Effector CD4-positive, alpha-beta T cell (primary cell): ENCODE results near the gene FBXO22.
"Not testable (repeated sequence)": the region's sequence is repeated elsewhere in the genome, so short reads cannot be mapped to it uniquely, and the experiment has no call there.

Experiments used
- DNase-seq: peaks from one replicate; pipeline ENCODE4 v3.0.0-alpha.2; 2020

FBXO22 gene

DNA sequence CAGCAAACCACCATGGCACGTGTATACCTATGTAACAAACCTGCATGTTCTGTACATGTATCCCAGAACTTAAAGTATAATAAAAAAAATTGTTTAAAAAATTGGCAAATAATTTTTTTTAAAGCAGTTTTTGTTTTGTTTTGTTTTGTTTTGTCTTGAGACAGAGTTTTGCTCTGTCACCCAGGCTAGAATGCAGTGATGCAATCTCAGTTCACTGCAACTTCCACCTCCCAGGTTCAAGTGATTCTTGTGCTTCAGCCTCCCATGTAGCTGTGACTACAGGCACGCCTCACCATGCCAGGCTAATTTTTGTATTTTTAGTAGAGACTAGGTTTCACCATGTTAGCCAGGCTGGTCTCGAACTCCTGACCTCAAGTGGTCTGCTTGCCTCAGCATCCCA is 81.0 kb downstream of the FBXO22 start:
- DNase-seq, result not testable (repeated sequence)

DNA sequence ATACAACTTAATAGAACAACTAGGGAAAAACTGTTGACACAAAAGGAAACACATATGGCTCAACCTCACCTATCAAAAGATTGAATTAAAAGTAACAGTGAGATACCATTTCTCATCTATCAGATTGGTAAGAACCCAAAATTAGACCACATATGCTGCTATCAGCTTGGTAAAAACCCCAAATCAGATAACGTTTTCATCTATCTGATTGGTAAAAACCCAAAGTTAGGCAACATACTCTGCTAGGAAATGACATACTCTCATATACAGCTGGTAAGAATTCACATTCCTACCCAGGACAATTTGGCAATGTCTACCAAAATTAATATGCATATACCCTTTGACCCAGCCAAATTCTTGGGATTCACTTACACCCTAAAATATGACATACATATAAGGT is 82.3 kb downstream of the FBXO22 start:
- DNase-seq, result no peak

DNA sequence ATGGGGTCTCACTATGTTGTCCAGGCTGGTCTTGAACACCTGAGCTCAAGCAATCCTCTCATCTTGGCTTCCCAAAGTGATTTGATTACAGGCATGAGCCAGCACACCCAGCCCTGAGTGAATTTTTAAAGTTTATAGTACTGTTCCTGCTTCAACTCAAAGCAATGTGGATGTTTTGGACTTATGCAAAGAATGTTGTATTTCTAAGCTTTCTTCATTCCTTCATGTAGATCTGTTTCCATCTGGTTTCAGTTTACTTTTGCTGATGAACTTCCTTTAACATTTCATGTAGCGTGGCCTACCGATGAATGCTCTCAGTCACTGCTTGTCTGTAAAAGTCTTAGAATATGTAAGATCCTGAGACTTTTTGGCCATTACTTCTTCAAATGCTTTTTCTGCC is 85.4 kb downstream of the FBXO22 start:
- no peak for DNase-seq

DNA sequence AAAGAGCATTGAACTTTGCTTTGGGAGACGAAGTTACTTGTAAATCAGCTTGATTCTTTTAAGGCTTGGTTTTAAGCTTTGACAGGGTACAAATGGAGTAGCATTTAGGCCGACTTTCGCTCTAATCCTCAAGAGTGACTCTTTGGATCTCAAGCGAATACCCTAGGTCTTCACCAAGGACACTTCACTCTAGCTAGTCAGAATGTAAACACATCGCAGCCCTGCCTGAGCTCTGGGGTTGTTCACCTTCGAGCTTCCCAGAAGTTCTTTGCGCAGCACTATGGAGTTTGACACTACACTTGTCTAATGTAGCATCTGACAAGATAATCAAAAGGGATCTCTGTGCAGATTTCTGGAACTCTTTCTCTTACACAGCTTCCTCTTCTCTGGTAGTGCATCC is 86.2 kb downstream of the FBXO22 start:
- no peak for DNase-seq
